Measurements from ENCODE around the gene SLC49A3. TPM values are rescaled to one million over a fixed set of nuclear protein-coding genes. Genes with fewer than 3 reads are reported as not detected.

SLC49A3 gene
- polyA plus RNA-seq, 1 experiment, result 2.8 TPM

- Histone ChIP-seq H3K27me3 (ENCODE audit: control insufficient read depth, insufficient read depth, low read length) (no peaks in the 10 kb centered on the region; the same call in 1 of the 2 replicates), H3K4me3 (ENCODE audit: low read depth, low read length) (no peak overlapping the region), H3K36me3 (ENCODE audit: control insufficient read depth, insufficient read depth, low read length) (no peaks in the 10 kb centered on the region)
- TF ChIP-seq CTCF (IDR thresholded peaks at IDR 0.05; ENCODE audit: insufficient read depth, low read depth, low read length), result no peak
- CTCF ChIA-PET, result no interaction called here
- POLR2A ChIA-PET, result no interaction called here
- no peak for DNase-seq (ENCODE audit: low read depth)
Observed at GRCh38 chr4:633406-633805, 55.5 kb downstream of the SLC49A3 start.

GRCh38 chr4:632926-633325 is 56.0 kb downstream of the SLC49A3 start:
- CTCF ChIA-PET, result no interaction called here
- Histone ChIP-seq H3K4me3 (ENCODE audit: low read depth, low read length) (no peak overlapping the region), H3K27me3 (ENCODE audit: control insufficient read depth, insufficient read depth, low read length) (no peaks in the 10 kb centered on the region; the same call in 1 of the 2 replicates), H3K36me3 (ENCODE audit: control insufficient read depth, insufficient read depth, low read length) (no peaks in the 10 kb centered on the region)
- DNase-seq (ENCODE audit: low read depth), result no peak
- POLR2A ChIA-PET, result no interaction called here
- TF ChIP-seq CTCF (IDR thresholded peaks at IDR 0.05; ENCODE audit: insufficient read depth, low read depth, low read length), result no peak

DNA sequence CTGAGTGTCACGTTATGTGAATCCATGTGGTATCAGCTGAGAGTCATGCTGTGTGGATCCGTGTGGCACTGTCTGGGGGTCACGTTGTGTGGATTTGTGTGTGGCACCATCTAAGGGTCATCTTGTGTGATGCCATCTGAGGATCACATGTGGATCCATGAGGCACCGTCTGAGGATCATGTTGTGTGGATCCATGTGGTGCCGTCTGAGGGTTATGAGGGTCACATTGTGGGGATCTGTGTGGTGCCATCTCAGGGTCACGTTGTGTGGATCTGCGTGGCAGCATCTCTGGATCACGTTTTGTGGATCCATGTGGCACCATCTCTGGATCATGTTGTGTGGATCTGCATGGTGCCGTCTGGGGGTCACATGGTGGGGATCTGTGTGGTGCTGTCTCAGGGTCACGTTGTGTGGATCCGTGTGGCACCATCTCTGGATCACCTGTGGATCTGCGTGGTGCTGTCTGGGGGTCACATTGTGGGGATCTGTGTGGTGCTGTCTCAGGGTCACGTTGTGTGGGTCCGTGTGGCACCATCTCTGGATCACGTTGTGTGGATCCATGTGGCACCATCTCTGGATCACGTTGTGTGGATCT is 56.7 kb downstream of the SLC49A3 start:
- TF ChIP-seq CTCF (IDR thresholded peaks at IDR 0.05; ENCODE audit: insufficient read depth, low read depth, low read length), result no peak
- POLR2A ChIA-PET, result no interaction called here

More for the DNA sequence above, 56.7 kb downstream of the SLC49A3 start:
- Histone ChIP-seq H3K4me3 (ENCODE audit: low read depth, low read length) (no peak overlapping the region), H3K27me3 (ENCODE audit: control insufficient read depth, insufficient read depth, low read length) (no peaks in the 10 kb centered on the region; the same call in 1 of the 2 replicates), H3K36me3 (ENCODE audit: control insufficient read depth, insufficient read depth, low read length) (no peaks in the 10 kb centered on the region)
- CTCF ChIA-PET, result no interaction called here
- no peak for DNase-seq (ENCODE audit: low read depth)

Other genes starting within 250 kb of the SLC49A3 start
- 5.7 and 8.8 TPM in 2 replicates for gene ZNF721, start 190.0 kb downstream of the SLC49A3 start, polyA plus RNA-seq (2011; rRNA removed)
- gene PIGG, start 189.9 kb downstream of the SLC49A3 start, polyA plus RNA-seq (2011; rRNA removed), result 41.0 and 55.9 TPM in 2 replicates
- gene TMEM271, start 112.9 kb downstream of the SLC49A3 start, polyA plus RNA-seq (2011; rRNA removed), result not detected in 2 replicates
- 0.10 and 0.22 TPM in 2 replicates for gene PDE6B, start 63.6 kb downstream of the SLC49A3 start, polyA plus RNA-seq (2011; rRNA removed)
- 275 and 330 TPM in 2 replicates for gene ATP5ME, start 14.9 kb downstream of the SLC49A3 start, polyA plus RNA-seq (2011; rRNA removed)
- 21.6 and 24.4 TPM in 2 replicates for gene MYL5, start 14.6 kb downstream of the SLC49A3 start, polyA plus RNA-seq (2011; rRNA removed)
- gene PCGF3, start 16.7 kb upstream of the SLC49A3 start, polyA plus RNA-seq (2011; rRNA removed), result 28.3 and 37.6 TPM in 2 replicates
- 0.15 TPM in 1 of 2 replicates, not detected in the other for gene CPLX1, start 137.0 kb upstream of the SLC49A3 start, polyA plus RNA-seq (2011; rRNA removed)
- gene GAK, start 243.2 kb upstream of the SLC49A3 start, polyA plus RNA-seq (2011; rRNA removed), result 20.0 and 26.3 TPM in 2 replicates
- gene TMEM175, start 243.3 kb upstream of the SLC49A3 start, polyA plus RNA-seq (2011; rRNA removed), result 44.7 and 77.8 TPM in 2 replicates